ENCODE results near the gene WDR59.
"Not testable (repeated sequence)": the region's sequence is repeated elsewhere in the genome, so short reads cannot be mapped to it uniquely, and the experiment has no call there.

The WDR59 gene

DNA sequence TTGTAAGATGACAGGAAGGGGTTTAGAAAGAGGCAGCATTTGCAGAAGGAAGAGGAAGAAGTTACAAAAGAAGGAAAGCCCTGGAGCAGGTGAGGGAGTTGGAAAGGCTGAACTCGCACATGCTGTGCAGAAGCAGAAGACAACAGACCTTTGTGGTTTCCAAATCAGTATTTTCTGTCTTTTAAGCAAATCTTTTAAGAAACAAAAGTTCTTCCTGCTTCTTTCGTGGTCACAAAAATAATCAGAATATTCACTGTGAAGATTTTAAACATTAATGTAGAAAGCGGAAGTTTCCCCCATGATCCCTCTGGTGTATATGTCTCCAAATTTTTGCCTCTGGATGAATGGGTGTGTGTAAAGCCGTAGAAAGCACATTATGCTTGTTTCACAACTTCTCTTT lies 39.7 kb upstream of the WDR59 start:
- Histone ChIP-seq H3K27me3 (ENCODE audit: control insufficient read depth in 2 of 2, insufficient read depth in 2 of 2, low read length in 2 of 2) (no peaks in the 10 kb centered on the region), H3K27ac (ENCODE audit: low read depth in 2 of 2, low read length in 2 of 2) (no peak overlapping the region), H3K9ac (ENCODE audit: low read depth in 1 of 2, low read length in 2 of 2) (no peak overlapping the region), H3K9me3 (ENCODE audit: control insufficient read depth in 2 of 2, low read length in 2 of 2) (peaks cover 0 to 4% of the 10 kb centered on the region in 2 donors), H3K4me3 (ENCODE audit: low read length in 2 of 2) (no peak overlapping the region), H3K36me3 (ENCODE audit: control insufficient read depth in 2 of 2, insufficient read depth in 2 of 2, low read length in 2 of 2) (no peaks in the 10 kb centered on the region), H3K4me1 (ENCODE audit: control insufficient read depth in 2 of 2, insufficient read depth in 2 of 2, low read length in 2 of 2) (peaks cover 3 to 5% of the 10 kb centered on the region in 2 donors)

DNA sequence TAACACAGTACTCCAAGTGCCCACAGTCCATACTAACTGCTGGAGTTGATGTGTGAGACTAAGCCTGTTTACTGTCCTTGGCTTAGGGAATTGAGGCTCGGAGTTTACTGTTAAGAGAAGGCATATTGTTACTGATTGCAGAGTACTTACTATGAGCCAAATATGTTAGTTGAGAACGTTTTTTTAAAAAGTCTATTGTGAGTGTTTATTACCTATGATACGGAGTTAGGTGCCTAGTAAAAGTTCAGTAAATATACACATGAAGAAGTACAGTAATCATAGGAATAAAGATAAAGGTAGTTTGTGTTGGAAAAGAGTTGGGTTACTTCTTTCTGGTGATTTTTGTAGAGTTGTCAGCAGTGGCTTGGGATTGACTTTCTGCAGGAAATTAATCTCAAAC lies 39.3 kb upstream of the WDR59 start:
- H3K4me1 ChIP-seq (ENCODE audit: control insufficient read depth in 2 of 2, insufficient read depth in 2 of 2, low read length in 2 of 2), result peaks cover 3 to 5% of the 10 kb centered on the region in 2 donors
- H3K9ac ChIP-seq (ENCODE audit: low read depth in 1 of 2, low read length in 2 of 2), result no peak overlapping the region
- H3K9me3 ChIP-seq (ENCODE audit: control insufficient read depth in 2 of 2, low read length in 2 of 2), result peaks cover 0 to 4% of the 10 kb centered on the region in 2 donors
- H3K27me3 ChIP-seq (ENCODE audit: control insufficient read depth in 2 of 2, insufficient read depth in 2 of 2, low read length in 2 of 2), result no peaks in the 10 kb centered on the region
- H3K36me3 ChIP-seq (ENCODE audit: control insufficient read depth in 2 of 2, insufficient read depth in 2 of 2, low read length in 2 of 2), result no peaks in the 10 kb centered on the region
- no peak overlapping the region for H3K4me3 ChIP-seq (ENCODE audit: low read length in 2 of 2)
- no peak overlapping the region for H3K27ac ChIP-seq (ENCODE audit: low read depth in 2 of 2, low read length in 2 of 2)

DNA sequence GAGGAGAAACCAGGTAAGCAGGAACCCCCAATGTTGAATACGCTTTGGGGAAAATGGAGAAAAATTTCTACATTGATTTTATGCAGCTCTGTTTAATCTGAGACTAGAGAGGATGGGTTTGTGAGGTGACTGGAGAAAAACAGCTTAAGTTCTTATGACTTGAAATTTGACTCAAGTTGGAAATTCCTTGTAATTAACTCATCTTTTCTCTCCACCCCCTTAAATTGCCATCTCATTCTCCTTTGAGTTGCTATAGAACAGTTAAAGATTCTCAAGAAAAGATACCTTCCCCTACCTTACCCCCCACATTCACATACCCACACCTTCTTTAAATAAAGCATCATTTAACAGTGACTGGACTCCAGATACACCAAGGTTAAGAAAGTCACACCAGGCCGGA lies 38.1 kb upstream of the WDR59 start:
- Histone ChIP-seq H3K27me3 (ENCODE audit: control insufficient read depth in 2 of 2, insufficient read depth in 2 of 2, low read length in 2 of 2) (no peaks in the 10 kb centered on the region), H3K9ac (ENCODE audit: low read depth in 1 of 2, low read length in 2 of 2) (no peak overlapping the region), H3K9me3 (ENCODE audit: control insufficient read depth in 2 of 2, low read length in 2 of 2) (peaks cover 0 to 4% of the 10 kb centered on the region in 2 donors), H3K4me1 (ENCODE audit: control insufficient read depth in 2 of 2, insufficient read depth in 2 of 2, low read length in 2 of 2) (peaks cover 3 to 5% of the 10 kb centered on the region in 2 donors), H3K27ac (ENCODE audit: low read depth in 2 of 2, low read length in 2 of 2) (no peak overlapping the region), H3K36me3 (ENCODE audit: control insufficient read depth in 2 of 2, insufficient read depth in 2 of 2, low read length in 2 of 2) (no peaks in the 10 kb centered on the region), H3K4me3 (ENCODE audit: low read length in 2 of 2) (no peak overlapping the region)

DNA sequence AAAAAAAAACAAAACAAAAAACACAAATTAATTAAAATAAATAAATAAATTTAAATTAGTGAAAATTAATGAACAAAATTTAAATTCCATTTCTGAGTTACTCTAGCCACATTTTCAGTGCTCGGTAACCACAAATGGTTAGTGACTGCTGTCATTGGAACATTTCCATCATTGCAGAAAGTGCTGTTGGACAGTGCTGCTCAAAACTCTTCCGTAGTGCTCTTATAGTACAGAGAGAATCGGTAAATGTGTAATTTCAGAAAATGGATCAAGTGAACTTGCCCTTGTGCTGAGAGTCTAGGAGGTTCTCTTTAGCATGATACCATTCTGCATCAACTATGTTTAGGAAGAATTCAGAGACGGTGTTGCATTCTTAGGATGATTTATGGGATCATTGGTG lies 37.6 kb upstream of the WDR59 start:
- Histone ChIP-seq H3K36me3 (ENCODE audit: control insufficient read depth in 2 of 2, insufficient read depth in 2 of 2, low read length in 2 of 2) (no peaks in the 10 kb centered on the region), H3K27me3 (ENCODE audit: control insufficient read depth in 2 of 2, insufficient read depth in 2 of 2, low read length in 2 of 2) (no peaks in the 10 kb centered on the region), H3K9me3 (ENCODE audit: control insufficient read depth in 2 of 2, low read length in 2 of 2) (peaks cover 0 to 4% of the 10 kb centered on the region in 2 donors), H3K27ac (ENCODE audit: low read depth in 2 of 2, low read length in 2 of 2) (no peak overlapping the region), H3K9ac (ENCODE audit: low read depth in 1 of 2, low read length in 2 of 2) (no peak overlapping the region), H3K4me3 (ENCODE audit: low read length in 2 of 2) (no peak overlapping the region), H3K4me1 (ENCODE audit: control insufficient read depth in 2 of 2, insufficient read depth in 2 of 2, low read length in 2 of 2) (peaks cover 3 to 5% of the 10 kb centered on the region in 2 donors)

DNA sequence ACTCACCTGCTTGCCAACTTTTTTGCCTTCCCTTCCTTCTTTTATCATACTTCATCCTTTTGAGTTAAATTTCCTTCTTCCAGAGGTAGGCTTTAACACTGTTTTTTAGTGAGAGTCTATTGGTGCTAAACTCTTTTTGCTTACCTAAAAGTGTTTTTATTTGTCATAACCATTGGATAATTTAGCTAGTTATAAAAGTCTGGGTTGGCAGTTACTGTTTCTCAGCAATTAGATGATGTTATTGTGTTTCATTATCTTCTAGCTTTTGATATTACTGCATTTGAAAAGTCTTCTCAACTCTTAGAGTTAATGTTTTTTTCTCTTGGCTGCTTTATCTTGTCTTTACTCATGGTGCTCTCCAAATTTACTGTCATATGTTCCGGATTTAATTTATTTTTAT lies 36.5 kb upstream of the WDR59 start:
- Histone ChIP-seq H3K4me3 (ENCODE audit: low read length in 2 of 2) (no peak overlapping the region), H3K4me1 (ENCODE audit: control insufficient read depth in 2 of 2, insufficient read depth in 2 of 2, low read length in 2 of 2) (peaks cover 3 to 5% of the 10 kb centered on the region in 2 donors), H3K9ac (ENCODE audit: low read depth in 1 of 2, low read length in 2 of 2) (no peak overlapping the region), H3K9me3 (ENCODE audit: control insufficient read depth in 2 of 2, low read length in 2 of 2) (peaks cover 0 to 4% of the 10 kb centered on the region in 2 donors), H3K27ac (ENCODE audit: low read depth in 2 of 2, low read length in 2 of 2) (no peak overlapping the region), H3K36me3 (ENCODE audit: control insufficient read depth in 2 of 2, insufficient read depth in 2 of 2, low read length in 2 of 2) (no peaks in the 10 kb centered on the region), H3K27me3 (ENCODE audit: control insufficient read depth in 2 of 2, insufficient read depth in 2 of 2, low read length in 2 of 2) (no peaks in the 10 kb centered on the region)

DNA sequence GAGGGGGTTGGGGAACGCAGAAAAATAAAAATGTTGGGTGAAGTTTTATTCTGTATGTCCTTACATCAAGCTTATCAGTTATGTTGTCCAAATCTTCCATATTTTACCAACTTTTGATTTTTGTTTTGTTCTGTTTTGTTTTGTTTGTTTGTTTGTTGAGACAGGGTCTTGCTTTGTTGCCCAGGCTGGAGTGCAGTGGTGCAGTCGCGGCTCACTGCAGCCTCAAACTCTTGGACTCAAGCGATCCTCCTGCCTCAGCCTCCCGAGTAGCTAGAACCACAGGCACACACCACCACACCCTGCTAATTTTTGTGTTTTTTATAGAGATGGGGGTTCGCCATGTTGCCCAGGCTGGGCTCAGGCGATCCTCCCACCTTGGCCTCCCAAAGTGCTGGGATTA lies 34.7 kb upstream of the WDR59 start:
- Histone ChIP-seq H3K27ac (ENCODE audit: low read depth in 2 of 2, low read length in 2 of 2) (no peak overlapping the region), H3K9ac (ENCODE audit: low read depth in 1 of 2, low read length in 2 of 2) (no peak overlapping the region)

DNA sequence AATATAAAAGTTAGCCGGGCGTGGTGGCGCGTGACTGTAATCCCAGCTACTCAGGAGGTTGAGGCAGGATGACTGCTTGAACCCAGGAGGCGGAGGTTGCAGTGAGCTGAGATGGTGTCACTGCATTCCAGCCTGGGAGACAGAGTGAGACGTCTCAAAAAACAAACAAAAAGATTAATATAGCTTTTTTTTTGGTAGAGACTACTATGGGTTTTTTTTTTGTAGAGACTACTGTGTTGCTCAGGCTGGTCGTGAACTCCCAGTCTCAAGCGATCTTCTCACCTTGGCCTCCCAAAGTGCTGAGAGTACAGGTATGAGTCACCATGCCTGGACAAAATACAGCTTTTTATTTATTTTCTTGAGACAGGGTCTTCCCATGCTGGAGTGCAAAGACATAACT lies 34.1 kb upstream of the WDR59 start:
- H3K36me3 ChIP-seq (ENCODE audit: control insufficient read depth in 2 of 2, insufficient read depth in 2 of 2, low read length in 2 of 2), result no peaks in the 10 kb centered on the region
- H3K27me3 ChIP-seq (ENCODE audit: control insufficient read depth in 2 of 2, insufficient read depth in 2 of 2, low read length in 2 of 2), result no peaks in the 10 kb centered on the region
- H3K9me3 ChIP-seq (ENCODE audit: control insufficient read depth in 2 of 2, low read length in 2 of 2), result peaks cover 0 to 4% of the 10 kb centered on the region in 2 donors
- H3K4me3 ChIP-seq (ENCODE audit: low read length in 2 of 2), result no peak overlapping the region
- no peak overlapping the region for H3K9ac ChIP-seq (ENCODE audit: low read depth in 1 of 2, low read length in 2 of 2)
- H3K4me1 ChIP-seq (ENCODE audit: control insufficient read depth in 2 of 2, insufficient read depth in 2 of 2, low read length in 2 of 2), result peaks cover 0 to under 1% of the 10 kb centered on the region in 2 donors
- H3K27ac ChIP-seq (ENCODE audit: low read depth in 2 of 2, low read length in 2 of 2), result no peak overlapping the region

More for the DNA sequence above, 34.7 kb upstream of the WDR59 start:
- peaks cover 3% of the 10 kb centered on the region in 2 donors for H3K4me1 ChIP-seq (ENCODE audit: control insufficient read depth in 2 of 2, insufficient read depth in 2 of 2, low read length in 2 of 2)
- peaks cover 0 to 4% of the 10 kb centered on the region in 2 donors for H3K9me3 ChIP-seq (ENCODE audit: control insufficient read depth in 2 of 2, low read length in 2 of 2)
- no peaks in the 10 kb centered on the region for H3K27me3 ChIP-seq (ENCODE audit: control insufficient read depth in 2 of 2, insufficient read depth in 2 of 2, low read length in 2 of 2)
- no peaks in the 10 kb centered on the region for H3K36me3 ChIP-seq (ENCODE audit: control insufficient read depth in 2 of 2, insufficient read depth in 2 of 2, low read length in 2 of 2)
- no peak overlapping the region for H3K4me3 ChIP-seq (ENCODE audit: low read length in 2 of 2)

DNA sequence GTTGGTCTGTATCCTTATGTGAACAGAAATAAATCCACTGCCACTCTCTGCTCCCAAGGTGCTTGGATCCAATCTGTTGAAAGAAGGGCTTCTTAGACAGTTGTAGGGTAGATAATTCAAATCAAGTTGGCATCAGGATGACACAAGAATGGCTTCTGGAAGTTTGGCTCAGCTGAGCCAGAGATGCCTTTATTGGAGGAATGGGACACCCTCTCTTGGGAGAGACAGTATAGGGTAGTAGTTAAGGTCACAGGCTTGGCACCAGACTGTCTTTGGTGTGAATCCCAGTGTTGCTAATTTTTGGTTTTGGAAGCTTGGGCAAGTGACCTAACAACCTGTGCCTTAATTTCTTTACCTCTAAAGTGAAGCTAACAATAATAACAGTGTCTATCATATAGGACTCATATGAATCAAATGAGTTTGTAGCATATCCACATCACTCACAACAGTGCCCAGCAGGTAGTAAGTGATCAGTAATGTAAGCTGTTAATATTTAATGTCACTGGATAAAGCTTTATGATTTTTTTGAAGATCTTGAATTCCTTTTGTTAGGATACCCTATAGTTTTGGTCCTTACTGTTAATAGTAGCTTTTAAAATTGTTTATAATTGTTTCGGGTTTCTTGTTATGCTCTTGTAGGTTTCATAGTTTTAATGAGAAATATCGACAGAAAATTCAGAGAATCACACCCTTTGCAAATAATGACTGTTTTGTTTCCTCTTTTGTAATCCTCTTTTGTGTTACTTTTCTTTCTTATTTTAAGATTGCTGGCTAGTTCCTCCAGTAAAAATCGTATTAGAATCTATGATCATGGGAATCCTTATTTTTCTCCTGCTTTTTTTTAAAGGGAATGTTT lies 33.0 kb upstream of the WDR59 start:
- Histone ChIP-seq H3K9ac (ENCODE audit: low read depth in 1 of 2, low read length in 2 of 2) (no peak overlapping the region), H3K4me3 (ENCODE audit: low read length in 2 of 2) (no peak overlapping the region), H3K9me3 (ENCODE audit: control insufficient read depth in 2 of 2, low read length in 2 of 2) (peaks cover 0 to 4% of the 10 kb centered on the region in 2 donors), H3K27ac (ENCODE audit: low read depth in 2 of 2, low read length in 2 of 2) (no peak overlapping the region), H3K4me1 (ENCODE audit: control insufficient read depth in 2 of 2, insufficient read depth in 2 of 2, low read length in 2 of 2) (peaks cover 0 to under 1% of the 10 kb centered on the region in 2 donors), H3K36me3 (ENCODE audit: control insufficient read depth in 2 of 2, insufficient read depth in 2 of 2, low read length in 2 of 2) (no peaks in the 10 kb centered on the region), H3K27me3 (ENCODE audit: control insufficient read depth in 2 of 2, insufficient read depth in 2 of 2, low read length in 2 of 2) (no peaks in the 10 kb centered on the region)

DNA sequence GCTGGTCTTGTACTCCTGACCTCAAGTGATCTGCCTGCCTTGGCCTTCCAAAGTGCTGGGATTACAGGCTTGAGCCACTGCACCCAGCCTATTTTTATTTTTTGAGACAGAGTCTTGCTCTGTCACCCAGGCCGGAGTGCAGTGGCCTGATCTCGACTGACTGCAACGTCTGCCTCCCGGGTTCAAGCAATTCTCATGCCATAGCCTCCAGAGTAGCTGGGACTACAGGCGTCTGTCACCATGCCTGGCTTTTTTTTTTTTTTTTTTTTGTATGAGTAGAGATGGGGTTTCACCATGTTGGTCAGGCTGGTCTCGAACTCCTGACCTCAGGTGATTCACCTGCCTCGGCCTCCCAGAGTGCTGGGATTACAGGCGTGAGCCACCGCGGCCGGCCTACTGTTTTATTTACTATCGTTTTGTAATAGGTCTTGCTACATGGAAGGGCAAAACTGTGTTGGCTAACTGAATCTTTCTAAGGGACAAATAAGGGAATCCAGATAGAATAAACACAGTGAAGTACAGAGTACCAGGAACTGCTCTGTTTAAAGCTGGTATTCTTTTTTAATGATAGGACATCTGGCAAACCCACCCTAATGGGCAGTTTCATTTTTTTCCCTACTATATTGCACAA lies 31.6 kb upstream of the WDR59 start:
- H3K27ac ChIP-seq (ENCODE audit: low read depth in 2 of 2, low read length in 2 of 2); H3K27me3 ChIP-seq (ENCODE audit: control insufficient read depth in 2 of 2, insufficient read depth in 2 of 2, low read length in 2 of 2); H3K9ac ChIP-seq (ENCODE audit: low read depth in 1 of 2, low read length in 2 of 2); H3K36me3 ChIP-seq (ENCODE audit: control insufficient read depth in 2 of 2, insufficient read depth in 2 of 2, low read length in 2 of 2); H3K9me3 ChIP-seq (ENCODE audit: control insufficient read depth in 2 of 2, low read length in 2 of 2); H3K4me3 ChIP-seq (ENCODE audit: low read length in 2 of 2): not testable (repeated sequence)
- peaks cover 8 to 11% of the 10 kb centered on the region in 2 donors for H3K4me1 ChIP-seq (ENCODE audit: control insufficient read depth in 2 of 2, insufficient read depth in 2 of 2, low read length in 2 of 2)

DNA sequence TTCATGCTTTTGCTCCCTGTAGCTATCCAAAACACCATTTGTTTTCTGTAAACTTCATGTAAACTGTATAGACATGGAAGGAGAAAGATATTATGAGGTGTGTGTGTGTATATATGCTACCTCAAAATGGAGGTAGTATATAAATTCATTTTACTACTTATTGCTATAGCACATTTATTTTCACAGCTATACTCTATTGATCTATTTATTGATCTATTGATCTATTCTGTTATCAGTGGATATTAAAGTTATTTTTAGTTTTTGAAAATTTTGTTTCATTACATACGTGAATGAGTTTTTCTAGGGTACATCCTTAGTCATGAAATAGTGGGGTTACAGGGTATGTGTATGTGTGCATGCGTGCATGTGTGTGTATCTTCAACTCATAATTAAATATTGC lies 29.4 kb upstream of the WDR59 start:
- Histone ChIP-seq H3K27ac (ENCODE audit: low read depth in 2 of 2, low read length in 2 of 2) (no peak overlapping the region), H3K4me3 (ENCODE audit: low read length in 2 of 2) (no peak overlapping the region), H3K9ac (ENCODE audit: low read depth in 1 of 2, low read length in 2 of 2) (no peak overlapping the region), H3K9me3 (ENCODE audit: control insufficient read depth in 2 of 2, low read length in 2 of 2) (no peaks in the 10 kb centered on the region), H3K4me1 (ENCODE audit: control insufficient read depth in 2 of 2, insufficient read depth in 2 of 2, low read length in 2 of 2) (peaks cover 8 to 11% of the 10 kb centered on the region in 2 donors), H3K36me3 (ENCODE audit: control insufficient read depth in 2 of 2, insufficient read depth in 2 of 2, low read length in 2 of 2) (no peaks in the 10 kb centered on the region), H3K27me3 (ENCODE audit: control insufficient read depth in 2 of 2, insufficient read depth in 2 of 2, low read length in 2 of 2) (no peaks in the 10 kb centered on the region)

All from mucosa of rectum (tissue), 2 donors.